HG03159 (cell line): ENCODE results near the gene NDUFAF5.

Experiments used
- ATAC-seq: cut with Tn5 transposase; IDR thresholded peaks from one replicate; pipeline ENCODE4 v1.9.1; 2021; ENCODE audit warnings: mild to moderate bottlenecking, moderate library complexity; ENCODE audit not compliant: unreplicated experiment

The NDUFAF5 gene

DNA sequence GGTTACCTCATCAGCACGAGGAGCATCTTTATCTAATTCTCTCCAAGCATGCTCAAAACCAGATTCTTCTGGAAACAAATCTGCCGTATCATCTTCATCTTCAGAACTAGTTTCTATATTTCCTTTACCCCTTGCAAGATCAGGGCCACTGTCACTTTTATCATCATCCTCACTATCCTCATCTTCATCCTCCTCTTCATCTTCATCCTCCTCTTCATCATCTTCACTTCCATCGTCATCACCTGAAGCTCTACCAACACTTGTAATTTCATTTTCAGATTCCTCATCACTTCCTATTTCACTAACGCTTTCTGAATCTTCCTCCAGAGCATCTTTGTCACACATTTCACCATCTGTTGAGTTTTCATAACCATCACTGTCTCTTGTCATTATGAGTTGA lies 9.0 kb upstream of the NDUFAF5 start:
- no peak for ATAC-seq

GRCh38 chr20:13777171-13777601 lies 7.6 kb upstream of the NDUFAF5 start:
- no peak for ATAC-seq

DNA sequence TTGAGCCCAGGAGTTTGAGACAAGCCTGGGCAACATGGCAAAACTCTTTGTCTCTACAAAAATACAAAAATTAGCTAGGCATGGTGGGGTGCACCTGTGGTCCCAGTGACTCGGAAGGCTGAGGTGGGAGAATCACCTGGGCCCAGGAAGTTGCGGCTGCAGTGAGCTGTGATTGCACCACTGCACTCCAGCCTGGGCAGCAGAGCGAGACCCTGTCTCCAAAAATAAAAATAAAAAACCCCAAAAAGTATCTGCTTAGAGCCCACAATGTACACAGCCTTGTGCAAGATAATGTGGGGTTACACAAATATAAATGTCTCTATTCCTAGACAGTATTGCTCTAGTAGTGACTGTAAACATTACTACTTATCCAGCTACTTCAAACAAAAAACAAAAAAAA lies 6.0 kb upstream of the NDUFAF5 start:
- peak; percentile 55 for ATAC-seq

DNA sequence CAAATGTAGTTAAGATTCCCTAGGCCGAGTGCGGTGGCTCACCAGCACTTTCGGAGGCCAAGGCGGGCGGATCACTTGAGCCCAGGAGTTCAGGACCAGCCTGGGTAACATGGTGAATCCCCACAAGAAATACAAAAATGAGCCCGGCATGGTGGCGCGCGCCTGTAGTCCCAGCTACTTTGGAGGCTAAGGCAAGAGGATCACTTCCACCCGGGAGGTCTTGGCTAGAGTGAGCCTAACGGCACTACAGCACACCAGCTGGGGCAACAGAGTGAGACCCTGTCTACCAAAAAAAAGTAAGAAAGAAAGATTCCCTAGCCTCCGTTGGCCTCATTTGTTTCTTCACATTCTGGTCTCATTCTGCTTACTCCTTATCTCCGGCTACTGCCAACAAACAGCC lies 1.3 kb upstream of the NDUFAF5 start:
- no peak for ATAC-seq

DNA sequence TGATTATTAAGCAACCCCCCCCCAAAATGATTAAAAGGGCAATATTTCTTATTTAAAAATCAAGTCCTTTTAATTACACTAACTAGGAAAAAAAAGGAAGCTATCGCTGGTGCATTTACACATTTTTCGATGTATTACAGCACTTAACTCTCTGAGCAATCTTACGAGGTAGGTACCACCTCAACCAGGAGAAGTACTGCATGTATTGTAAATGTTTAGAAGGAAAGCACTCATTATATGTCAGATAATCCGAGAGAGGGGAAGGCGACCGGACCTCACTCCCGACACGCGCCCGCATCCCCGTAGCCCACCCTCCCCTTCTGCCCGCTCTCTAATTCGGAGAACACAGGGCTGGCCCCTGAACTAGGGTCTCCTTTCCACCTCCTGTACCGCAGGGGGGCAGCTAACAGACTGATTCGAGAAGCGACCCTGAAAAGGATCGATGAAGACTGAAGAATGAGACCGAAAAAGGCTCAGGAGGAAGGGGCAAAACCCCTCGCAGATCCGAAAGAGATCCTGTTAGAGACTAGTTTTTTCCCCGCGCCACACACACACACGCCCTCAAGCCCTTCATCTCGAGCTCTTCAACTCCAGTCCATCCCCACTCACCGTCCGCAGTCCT lies 446 bp upstream of the NDUFAF5 start:
- ATAC-seq = peak; percentile 2

- ATAC-seq = no peak
Measured at GRCh38 chr20:13786143-13786828, 1.5 kb downstream of the NDUFAF5 start.

GRCh38 chr20:13788167-13788834 lies 3.5 kb downstream of the NDUFAF5 start:
- ATAC-seq = peak; percentile 44

DNA sequence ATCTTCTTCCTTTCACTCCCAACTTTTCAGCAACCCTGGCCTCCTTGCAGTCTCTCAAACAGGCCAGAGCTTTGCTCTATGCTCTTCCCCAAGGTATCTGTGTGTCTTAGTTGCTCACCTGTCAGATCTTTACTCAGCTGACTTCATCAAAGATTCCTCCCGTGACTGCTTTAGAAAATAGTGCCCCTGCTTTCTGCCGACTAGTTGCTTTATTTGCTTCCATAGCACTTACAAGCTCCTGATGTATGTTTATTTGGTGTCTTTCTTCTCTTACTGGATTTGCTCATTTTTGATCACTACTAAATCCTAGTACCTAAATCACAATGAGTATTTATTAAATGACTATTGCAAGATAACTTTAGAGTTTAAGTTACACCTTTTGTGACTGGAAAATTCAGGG lies 5.9 kb downstream of the NDUFAF5 start:
- no peak for ATAC-seq

DNA sequence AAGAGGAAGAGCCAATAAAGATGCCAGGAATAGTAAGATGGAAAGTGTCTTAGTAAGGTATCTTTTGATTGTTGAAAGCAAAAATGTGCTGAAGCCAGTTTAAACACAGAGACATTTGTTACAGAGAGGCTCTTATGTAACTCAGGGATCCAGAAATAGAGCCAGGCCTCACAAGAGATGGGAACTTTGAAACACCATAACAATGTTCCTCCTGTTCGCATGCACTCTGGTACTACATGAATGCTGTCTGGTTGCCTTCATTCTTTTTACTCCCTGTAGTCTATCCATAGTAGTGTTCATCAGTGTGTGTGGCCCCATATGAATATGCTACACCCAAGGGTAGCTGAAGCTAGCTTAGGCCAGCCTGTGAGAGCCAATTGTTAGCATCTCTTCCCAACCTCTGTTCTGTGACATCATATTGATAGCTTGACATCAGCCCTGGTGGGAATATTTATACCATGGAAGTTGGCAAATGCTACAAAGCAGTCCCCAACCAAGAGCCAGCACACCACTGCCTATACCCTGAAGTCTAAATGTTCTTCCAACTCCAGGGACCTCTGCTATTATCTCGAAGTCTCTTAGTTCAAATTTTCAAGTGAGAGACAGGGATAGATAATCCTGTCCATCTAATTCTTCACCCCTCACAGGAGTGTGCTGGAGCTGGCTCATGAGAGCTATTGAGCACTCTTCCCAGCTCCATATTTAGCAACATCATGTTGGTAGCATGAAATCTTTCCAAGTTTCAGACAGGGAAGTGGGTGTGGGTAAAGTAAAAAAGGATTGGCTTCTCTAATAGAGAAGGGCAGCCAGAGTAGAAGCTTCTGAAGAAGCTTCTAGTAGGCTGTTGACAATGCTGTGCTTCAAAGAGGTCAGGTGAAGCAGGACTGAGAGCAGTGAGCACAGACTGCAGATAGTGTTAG lies 7.0 kb downstream of the NDUFAF5 start:
- no peak for ATAC-seq

- no peak for ATAC-seq
Measured at GRCh38 chr20:13793001-13793400, 8.2 kb downstream of the NDUFAF5 start.

DNA sequence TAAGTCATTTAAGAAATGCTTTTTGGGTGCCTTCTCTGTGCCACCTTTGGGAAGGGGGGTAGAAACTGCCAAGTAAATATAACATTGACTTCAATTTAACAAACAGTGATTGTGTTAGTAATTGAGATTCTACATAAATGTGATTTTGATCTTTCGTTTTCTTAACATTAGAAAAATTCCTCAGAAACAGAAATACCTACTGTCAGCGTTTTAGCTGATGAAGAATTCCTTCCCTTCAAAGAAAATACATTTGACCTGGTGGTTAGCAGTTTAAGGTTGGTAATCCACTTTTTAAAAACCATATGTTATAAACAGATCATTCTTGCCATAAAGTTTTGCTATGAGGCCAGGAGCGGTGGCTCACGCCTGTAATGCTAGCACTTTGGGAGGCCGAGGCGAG lies 9.8 kb downstream of the NDUFAF5 start:
- no peak for ATAC-seq

DNA sequence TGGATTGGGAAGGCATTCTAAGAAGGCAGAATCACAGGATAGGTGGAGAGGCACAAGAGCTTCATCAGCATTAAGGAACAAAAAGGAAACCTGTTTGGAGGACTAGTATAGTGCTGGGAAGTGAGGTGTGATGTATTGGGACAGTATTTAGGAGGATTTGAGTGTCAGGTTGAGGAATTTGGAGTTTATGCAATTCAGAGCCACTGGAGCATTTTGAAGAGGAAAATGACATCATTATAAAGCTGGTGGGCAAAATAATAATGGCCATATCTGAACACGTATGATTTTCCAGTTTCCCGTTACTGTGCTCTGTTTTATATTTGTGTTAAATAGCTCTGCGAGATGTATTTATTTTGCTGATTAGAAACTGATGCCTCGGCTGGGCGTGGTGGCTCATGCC lies 14.2 kb downstream of the NDUFAF5 start:
- no peak for ATAC-seq

- ATAC-seq = no peak
Measured at GRCh38 chr20:13799974-13800373, 15.1 kb downstream of the NDUFAF5 start.

- no peak for ATAC-seq
Measured at GRCh38 chr20:13800728-13801134, 15.9 kb downstream of the NDUFAF5 start.

- no peak for ATAC-seq
Measured at GRCh38 chr20:13809373-13809772, 24.5 kb downstream of the NDUFAF5 start.

- no peak for ATAC-seq
Measured at GRCh38 chr20:13809855-13810254, 25.0 kb downstream of the NDUFAF5 start.

GRCh38 chr20:13810446-13810845 lies 25.6 kb downstream of the NDUFAF5 start:
- ATAC-seq = no peak

DNA sequence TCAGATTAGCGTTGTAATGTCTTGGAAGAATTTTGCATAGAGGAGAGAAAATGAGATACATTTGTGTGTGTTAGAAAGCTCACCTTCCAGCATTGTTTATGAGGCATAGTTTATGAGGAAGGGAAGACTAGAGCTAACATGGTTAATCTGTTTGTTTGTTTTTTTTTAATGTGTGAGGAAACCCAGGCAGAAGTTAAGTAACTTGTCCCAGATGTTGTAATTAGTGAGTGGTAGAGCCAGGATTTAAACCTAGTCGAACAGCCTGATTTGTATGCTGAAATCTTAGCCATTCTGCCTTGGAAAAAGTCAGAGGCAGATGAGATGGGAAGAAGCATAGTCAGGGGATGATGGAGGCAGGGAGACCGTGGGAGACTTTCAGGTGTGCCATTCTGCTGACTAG lies 29.1 kb downstream of the NDUFAF5 start:
- no peak for ATAC-seq

- no peak for ATAC-seq
Measured at GRCh38 chr20:13814672-13815071, 29.8 kb downstream of the NDUFAF5 start.

GRCh38 chr20:13816757-13817156 lies 31.9 kb downstream of the NDUFAF5 start:
- no peak for ATAC-seq

GRCh38 chr20:13817342-13817741 lies 32.5 kb downstream of the NDUFAF5 start:
- no peak for ATAC-seq
